ENCODE measurements around the gene SULT1A2. TPM values are rescaled to one million over a fixed set of nuclear protein-coding genes. Genes with fewer than 3 reads are reported as not detected.

The SULT1A2 gene
- total and polyA plus RNA-seq, 2 of the 13 experiments (the other 11 are each of a cell fraction or from before 2014, with no cell fraction given), result 33.0 to 34.2 TPM

GRCh38 chr16:28553776-28554633, 42.8 kb downstream of the SULT1A2 start, which contains the start of gene SGF29 (continued):
- TF ChIP-seq RBAK (CRISPR knock-in tag; IDR thresholded peaks at IDR 0.05) (peak; percentile 51; the same call in 1 of the 2 replicates), GABPA (IDR thresholded peaks at IDR 0.05; ENCODE audit: low read depth, low read length) (no peak), GABPA (CRISPR knock-in tag; IDR thresholded peaks at IDR 0.05; ENCODE audit: low read depth) (peak; percentile 65), HOXD1 (CRISPR knock-in tag; IDR thresholded peaks at IDR 0.05) (peak; percentile 33; the same call in 1 of the 2 replicates), U2AF2 (IDR thresholded peaks at IDR 0.05; ENCODE audit: low read depth, low read length) (no peak), PRMT3 (CRISPR knock-in tag; IDR thresholded peaks at IDR 0.05; ENCODE audit: borderline replicate concordance, low read depth) (peak; percentile 67; the same call in 1 of the 2 replicates), SAFB2 (CRISPR knock-in tag; IDR thresholded peaks at IDR 0.05; ENCODE audit: borderline replicate concordance, low read depth) (no peak; the same call in 1 of the 2 replicates), ATF6 (CRISPR knock-in tag; conservative IDR thresholded peaks at IDR 0.05) (0 out of 2 replicates have a peak, but pooled peaks have one; percentile 86), EZH2 (conservative IDR thresholded peaks at IDR 0.05; ENCODE audit: low read depth, low read length) (no peak), SUZ12 (IDR thresholded peaks at IDR 0.05; ENCODE audit: low read depth, low read length) (peak; percentile 75), GMEB1 (CRISPR knock-in tag; IDR thresholded peaks at IDR 0.05; ENCODE audit: borderline replicate concordance) (peak; percentile 98), MIXL1 (CRISPR knock-in tag; IDR thresholded peaks at IDR 0.05) (peak; percentile 82), POLR2A (IDR thresholded peaks at IDR 0.05; ENCODE audit: insufficient read depth in 1 of 2, low read depth in 2 of 2, low read length in 2 of 2) (peak; percentile 97 to 98), ZNF574 (CRISPR knock-in tag; IDR thresholded peaks at IDR 0.05) (peak; percentile 98), SRSF4 (IDR thresholded peaks at IDR 0.05; ENCODE audit: low read depth, low read length, poor library complexity, severe bottlenecking) (no peak), ZNF710 (CRISPR knock-in tag; IDR thresholded peaks at IDR 0.05; ENCODE audit: borderline replicate concordance) (peak; percentile 93), ZNF460 (CRISPR knock-in tag; IDR thresholded peaks at IDR 0.05; ENCODE audit: borderline replicate concordance) (no peak), ZNF773 (CRISPR knock-in tag; IDR thresholded peaks at IDR 0.05; ENCODE audit: borderline replicate concordance) (peak; percentile 61; the same call in 1 of the 2 replicates), ZNF777 (CRISPR knock-in tag; IDR thresholded peaks at IDR 0.05) (peak; percentile 95), ATF5 (CRISPR knock-in tag; IDR thresholded peaks at IDR 0.05; ENCODE audit: low read depth) (0 out of 2 replicates have a peak, but pooled peaks have one; percentile 28)
